T-helper 1 cell treated with Interleukin-12 subunit alpha and Interleukin-12 subunit beta and Interleukin-4 antibody, amounts not matched to agents 30 ng/mL and 1 ng/mL, for 36 hours (primary cell): ENCODE measurements around the gene PSPN. TPM values are rescaled to one million over a fixed set of nuclear protein-coding genes. Genes with fewer than 3 reads are reported as not detected.

Experiments
- intact Hi-C: fragments of 100-400 bp; cut with micrococcal nuclease; formaldehyde crosslinking; loops from one replicate; pipeline ENCODE4 v1.15.1; 2024
- total RNA-seq: library from RNA; stranded (reverse); gene quantifications from 2 replicates; pipeline ENCODE4 v1.2.3, GENCODE V29; 2022

The PSPN gene
- total RNA-seq, 1 donor from 2014 or later: 1.8 TPM

DNA sequence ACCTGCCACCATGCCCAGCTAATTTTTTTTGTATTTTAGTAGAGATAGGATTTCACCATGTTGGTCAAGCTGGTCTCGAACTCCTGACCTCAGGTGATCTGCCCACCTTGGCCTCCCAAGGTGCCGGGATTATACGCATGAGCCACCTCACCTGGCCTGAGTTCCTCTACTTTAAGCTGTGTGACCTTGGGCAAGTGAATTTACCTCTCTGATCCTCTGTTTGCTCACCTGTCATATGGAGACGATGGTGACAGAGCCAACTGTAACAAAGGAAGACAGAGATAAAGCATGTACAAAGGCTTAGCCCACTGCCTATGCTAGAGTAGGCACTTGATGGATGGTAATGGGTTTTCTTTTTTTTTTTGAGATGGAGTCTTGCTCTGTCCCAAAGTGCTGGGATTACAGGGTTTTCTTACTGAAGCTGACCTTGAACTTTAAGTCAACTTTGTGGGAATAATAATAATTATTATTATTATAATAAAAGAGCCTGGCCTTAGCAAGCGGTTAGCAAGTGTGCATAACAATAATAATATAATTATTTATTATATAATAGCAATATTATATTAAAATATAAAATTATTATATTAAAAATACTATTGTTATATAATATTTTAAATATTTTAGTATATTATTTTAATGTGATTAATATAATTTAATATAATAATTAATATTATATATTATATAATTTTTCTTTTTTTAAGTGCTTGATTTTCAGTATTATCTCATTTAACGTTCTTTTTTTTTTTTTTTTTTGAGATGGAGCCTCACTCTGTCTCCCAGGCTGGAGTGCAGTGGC, 41.0 kb downstream of the PSPN start:
- intact Hi-C loops: no loop called here

- intact Hi-C loops: no loop called here
Measured at GRCh38 chr19:6333439-6333838, 42.3 kb downstream of the PSPN start, which contains the start of gene ACER1. Gene ACER1 (minus strand): TSS chr19:6333612. CDS start chr19:6333551, 61 bp downstream.

DNA sequence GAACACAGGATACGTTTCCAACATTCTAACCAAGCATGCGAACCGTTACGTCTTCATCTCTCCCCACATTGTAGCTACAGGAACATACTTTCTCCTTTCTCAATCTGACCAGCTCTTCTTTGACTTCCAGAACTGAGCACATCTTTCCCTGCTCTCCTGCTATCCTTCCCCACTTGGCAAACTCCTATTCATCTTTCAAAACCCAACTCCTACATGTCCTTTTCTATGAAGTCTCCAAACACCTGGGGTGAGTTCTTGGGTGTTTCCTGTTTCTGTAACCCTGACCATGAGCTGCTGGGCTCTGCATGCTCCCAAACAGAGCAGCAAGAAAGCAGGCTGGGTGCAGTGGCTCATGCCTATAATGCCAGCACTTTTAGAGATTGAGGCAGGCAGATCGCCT, 48.9 kb downstream of the PSPN start:
- intact Hi-C loops: no loop called here

GRCh38 chr19:6325614-6326013, 50.1 kb downstream of the PSPN start:
- intact Hi-C loops: no loop called here

Other genes starting within 250 kb of the PSPN start
- not detected in 2 replicates for gene ACSBG2, start 240.3 kb downstream of the PSPN start, total RNA-seq
- 45.6 and 48.0 TPM in 2 replicates for gene MLLT1, start 96.0 kb downstream of the PSPN start, total RNA-seq
- 0.76 and 0.81 TPM in 2 replicates for gene ACER1, start 42.3 kb downstream of the PSPN start, total RNA-seq
- 133 TPM in 2 replicates for gene CLPP, start 14.4 kb downstream of the PSPN start, total RNA-seq
- gene ALKBH7, start 3.1 kb downstream of the PSPN start, total RNA-seq: 31.4 and 31.7 TPM in 2 replicates
- gene GTF2F1, start 17.2 kb upstream of the PSPN start, total RNA-seq: 65.9 and 66.3 TPM in 2 replicates
- 269 and 278 TPM in 2 replicates for gene KHSRP, start 48.9 kb upstream of the PSPN start, total RNA-seq
- 0.32 and 0.44 TPM in 2 replicates for gene SLC25A41, start 57.8 kb upstream of the PSPN start, total RNA-seq
- 23.8 and 25.6 TPM in 2 replicates for gene SLC25A23, start 83.9 kb upstream of the PSPN start, total RNA-seq
- not detected in 2 replicates for gene CRB3, start 88.3 kb upstream of the PSPN start, total RNA-seq
- gene DENND1C, start 105.9 kb upstream of the PSPN start, total RNA-seq: 110 and 116 TPM in 2 replicates
- 1.5 and 2.4 TPM in 2 replicates for gene TUBB4A, start 126.4 kb upstream of the PSPN start, total RNA-seq
- 5.8 TPM in 2 replicates for gene TNFSF9, start 155.1 kb upstream of the PSPN start, total RNA-seq
- 73.7 and 75.9 TPM in 2 replicates for gene CD70, start 215.2 kb upstream of the PSPN start, total RNA-seq